Thoracic aorta (tissue), 2 donors: ENCODE measurements around the gene DDX43. TPM values are rescaled to one million over a fixed set of nuclear protein-coding genes. Genes with fewer than 3 reads are reported as not detected.
"Not testable (repeated sequence)": the region's sequence is repeated elsewhere in the genome, so short reads cannot be mapped to it uniquely, and the experiment has no call there.

Source experiments
- ATAC-seq: fragments of 150-250 bp; one replicate; pipeline ENCODE4 v1.8.0; 2017; ENCODE audit warnings: low read depth; ENCODE audit not compliant: insufficient number of reproducible peaks, low FRiP score
- DNase-seq: peaks from one replicate; pipeline ENCODE4 v3.0.0-alpha.2; 2020; ENCODE audit warnings: low spot score
- H3K27ac ChIP-seq, 2 donors: fragments of 200-600 bp; sonication (generic); 1 replicate in 1 of 2; 2 replicates in 1 of 2; pipeline ENCODE4 v1.5.1; 2016; ENCODE audit warnings: mild to moderate bottlenecking in 2 of 2, moderate library complexity in 2 of 2
- H3K27me3 ChIP-seq: fragments of 200-600 bp; sonication (generic); replicated peaks from 2 replicates; pipeline ENCODE4 v1.6.0; 2016; ENCODE audit warnings: mild to moderate bottlenecking; ENCODE audit not compliant: insufficient read depth
- H3K36me3 ChIP-seq: fragments of 200-600 bp; sonication (generic); one replicate; pipeline ENCODE4 v1.5.1; 2016
- H3K4me1 ChIP-seq, 2 donors: fragments of 200-600 bp; sonication (generic); 1 replicate in 1 of 2; 2 replicates in 1 of 2; pipeline versions ENCODE4 v1.5.1 to v1.6.0; 2016; ENCODE audit warnings: low read depth in 2 of 2, mild to moderate bottlenecking in 1 of 2; ENCODE audit not compliant: control insufficient read depth in 1 of 2
- H3K4me3 ChIP-seq: fragments of 200-600 bp; sonication (generic); 2 replicates; pipeline ENCODE4 v1.5.1; 2016; ENCODE audit warnings: mild to moderate bottlenecking
- H3K9me3 ChIP-seq: fragments of 200-600 bp; sonication (generic); 2 replicates; pipeline ENCODE4 v1.5.1; 2016
- CTCF ChIP-seq: fragments of 200-600 bp; sonication (generic); IDR thresholded peaks from one replicate; pipeline ENCODE4 v1.5.1; 2019; ENCODE audit warnings: antibody characterized with exemption
- total RNA-seq, 2 donors: library from RNA; depleted of rRNA; stranded (reverse); fragments of >200 nt; gene quantifications; one replicate each; pipeline versions ENCODE4 v1.1.0 to v1.2.3, GENCODE V29; 2016

DDX43 gene
- total RNA-seq, 2 donors from 2014 or later, result 7.0 to 12.2 TPM

DNA sequence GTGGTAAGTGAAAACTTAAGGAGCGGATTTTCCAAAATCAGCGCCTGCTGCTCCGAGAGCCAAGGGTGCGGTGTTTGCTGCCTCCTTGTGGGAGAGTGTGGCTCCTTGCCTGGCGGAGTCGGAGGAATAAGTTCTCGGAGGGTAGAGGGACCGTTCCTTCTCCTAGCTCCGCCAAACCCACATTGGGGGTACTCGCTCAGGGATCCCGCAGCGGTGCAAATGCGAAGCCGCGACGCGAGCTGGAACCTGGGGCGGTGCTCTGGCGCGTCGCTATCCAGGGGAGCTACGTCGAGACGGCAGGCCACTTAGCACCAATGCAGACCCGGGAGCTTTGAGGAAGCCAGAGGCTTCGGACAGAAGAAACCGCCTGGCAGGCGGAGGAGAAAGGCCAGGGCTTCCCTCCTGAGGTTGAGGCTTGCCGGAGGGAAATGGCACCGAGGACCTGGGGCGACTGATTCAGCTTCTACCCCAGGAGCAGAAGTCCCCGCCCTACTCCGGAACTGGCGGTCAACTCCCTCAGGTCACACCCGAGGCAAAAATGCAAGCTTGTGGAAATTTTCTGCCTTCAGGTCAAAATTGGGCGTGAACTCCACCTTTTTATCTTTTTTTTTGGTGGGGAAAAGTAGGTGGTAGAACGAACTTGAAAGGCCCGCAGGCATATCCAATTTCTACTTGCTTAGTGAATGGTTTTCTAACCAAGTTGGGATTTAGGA, 5.7 kb upstream of the DDX43 start:
- Histone ChIP-seq H3K27me3 (no peaks in the 10 kb centered on the region), H3K27ac (peak overlapping the region; percentile 56 to 71), H3K4me3 (peak overlapping the region; percentile 78), H3K4me1 (peaks cover 0 to 4% of the 10 kb centered on the region in 2 donors), H3K9me3 (no peaks in the 10 kb centered on the region), H3K36me3 (no peaks in the 10 kb centered on the region)
- DNase-seq (no peak), ATAC-seq (no peak)
- TF ChIP-seq CTCF, result peak; percentile 49

GRCh38 chr6:73389854-73390253, 4.8 kb upstream of the DDX43 start:
- no peak for DNase-seq
- Histone ChIP-seq H3K4me3 (no peak overlapping the region), H3K27me3 (no peaks in the 10 kb centered on the region), H3K4me1 (peaks cover 0 to 4% of the 10 kb centered on the region in 2 donors), H3K27ac (no peak overlapping the region), H3K9me3 (no peaks in the 10 kb centered on the region), H3K36me3 (no peaks in the 10 kb centered on the region)
- TF ChIP-seq CTCF, result no peak
- ATAC-seq, result no peak

DNA sequence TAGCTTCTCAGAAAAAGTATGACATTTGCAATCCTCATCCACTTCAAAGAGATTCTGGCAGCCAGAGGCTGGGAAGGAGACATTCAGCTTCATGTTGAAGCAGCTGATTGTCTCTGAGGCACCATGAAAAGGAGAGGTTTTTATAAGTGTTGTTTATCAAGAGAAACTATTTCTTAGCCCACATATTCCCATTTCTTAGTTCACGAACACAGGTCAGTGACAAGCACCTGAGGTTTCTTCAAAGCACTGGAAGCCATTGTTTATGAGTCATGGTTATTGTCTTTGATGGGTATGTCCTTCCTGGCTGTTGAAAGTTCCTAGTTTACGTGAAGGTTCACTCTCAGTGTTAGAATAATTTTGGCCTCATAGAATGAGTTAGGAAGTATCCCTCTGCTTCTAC, 3.0 kb upstream of the DDX43 start:
- no peak overlapping the region for H3K4me3 ChIP-seq
- peaks cover 0 to 4% of the 10 kb centered on the region in 2 donors for H3K4me1 ChIP-seq
- no peak overlapping the region for H3K27ac ChIP-seq
- no peaks in the 10 kb centered on the region for H3K36me3 ChIP-seq
- ATAC-seq (no peak), DNase-seq (no peak)
- no peaks in the 10 kb centered on the region for H3K9me3 ChIP-seq
- TF ChIP-seq CTCF, result no peak
- H3K27me3 ChIP-seq, result no peaks in the 10 kb centered on the region

GRCh38 chr6:73392188-73392587, 2.4 kb upstream of the DDX43 start:
- ATAC-seq, H3K27me3 ChIP-seq, H3K4me1 ChIP-seq, H3K4me3 ChIP-seq, H3K27ac ChIP-seq, H3K36me3 ChIP-seq, H3K9me3 ChIP-seq, DNase-seq: not testable (repeated sequence)

GRCh38 chr6:73393278-73393677, 1.4 kb upstream of the DDX43 start:
- Histone ChIP-seq H3K9me3 (no peaks in the 10 kb centered on the region), H3K4me3 (no peak overlapping the region), H3K27me3 (no peaks in the 10 kb centered on the region), H3K27ac (no peak overlapping the region), H3K36me3 (no peaks in the 10 kb centered on the region), H3K4me1 (peaks cover 0 to 4% of the 10 kb centered on the region in 2 donors)
- DNase-seq, result no peak
- ATAC-seq, result no peak
- TF ChIP-seq CTCF, result no peak

GRCh38 chr6:73395875-73396274, 1.2 kb downstream of the DDX43 start:
- H3K9me3 ChIP-seq, result no peaks in the 10 kb centered on the region
- DNase-seq, result no peak
- no peak for TF ChIP-seq CTCF

More at GRCh38 chr6:73395875-73396274, 1.2 kb downstream of the DDX43 start:
- ATAC-seq, result no peak
- Histone ChIP-seq H3K27ac (no peak overlapping the region), H3K4me1 (no peaks in the 10 kb centered on the region), H3K4me3 (no peak overlapping the region), H3K27me3 (no peaks in the 10 kb centered on the region), H3K36me3 (no peaks in the 10 kb centered on the region)
